ENCODE results near the gene NANOS2. TPM values are rescaled to one million over a fixed set of nuclear protein-coding genes. Genes with fewer than 3 reads are reported as not detected.

Gene NANOS2
- total and polyA plus RNA-seq, 9 of the 15 experiments (the other 6 are each of a cell fraction or from before 2014, with no cell fraction given): not detected

DNA sequence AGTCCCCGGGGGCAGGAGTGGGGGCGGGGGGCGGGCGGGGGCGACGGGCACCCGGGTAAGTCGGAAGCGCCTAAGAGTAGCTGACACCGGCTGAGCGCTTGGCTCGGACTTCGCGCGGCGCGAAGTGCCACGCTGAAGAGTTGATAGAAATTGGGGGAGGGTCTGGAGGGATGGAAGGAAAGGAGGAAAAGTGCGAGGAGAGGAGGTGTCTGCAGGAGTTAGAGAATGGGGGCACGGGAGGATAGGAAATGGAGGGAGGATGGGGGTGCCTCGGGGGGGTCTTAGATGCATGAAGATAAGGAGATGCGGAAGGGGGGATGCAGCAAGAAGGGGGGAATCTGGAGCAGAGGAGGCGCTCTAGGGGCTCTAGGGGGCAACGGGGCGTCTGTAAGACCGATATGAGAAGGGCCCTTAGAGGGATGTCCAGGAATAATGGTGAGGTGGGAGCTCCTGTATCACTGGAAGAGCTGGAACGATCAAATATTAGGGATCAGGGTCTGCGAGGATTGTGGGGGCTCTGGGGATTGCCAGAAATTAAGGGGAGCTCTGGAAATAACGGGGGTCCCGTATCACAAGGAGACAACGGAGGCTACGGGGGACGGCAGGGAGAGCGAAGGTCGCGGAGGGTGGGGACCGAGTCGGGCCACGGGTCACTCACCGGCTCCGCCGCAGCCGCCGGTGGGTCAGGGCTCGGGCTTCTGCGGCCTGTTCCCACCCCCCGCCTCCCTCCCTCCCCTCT, 12.5 kb downstream of the NANOS2 start, which contains the start of gene MYPOP (continued):
- TF ChIP-seq, protein P1, sequence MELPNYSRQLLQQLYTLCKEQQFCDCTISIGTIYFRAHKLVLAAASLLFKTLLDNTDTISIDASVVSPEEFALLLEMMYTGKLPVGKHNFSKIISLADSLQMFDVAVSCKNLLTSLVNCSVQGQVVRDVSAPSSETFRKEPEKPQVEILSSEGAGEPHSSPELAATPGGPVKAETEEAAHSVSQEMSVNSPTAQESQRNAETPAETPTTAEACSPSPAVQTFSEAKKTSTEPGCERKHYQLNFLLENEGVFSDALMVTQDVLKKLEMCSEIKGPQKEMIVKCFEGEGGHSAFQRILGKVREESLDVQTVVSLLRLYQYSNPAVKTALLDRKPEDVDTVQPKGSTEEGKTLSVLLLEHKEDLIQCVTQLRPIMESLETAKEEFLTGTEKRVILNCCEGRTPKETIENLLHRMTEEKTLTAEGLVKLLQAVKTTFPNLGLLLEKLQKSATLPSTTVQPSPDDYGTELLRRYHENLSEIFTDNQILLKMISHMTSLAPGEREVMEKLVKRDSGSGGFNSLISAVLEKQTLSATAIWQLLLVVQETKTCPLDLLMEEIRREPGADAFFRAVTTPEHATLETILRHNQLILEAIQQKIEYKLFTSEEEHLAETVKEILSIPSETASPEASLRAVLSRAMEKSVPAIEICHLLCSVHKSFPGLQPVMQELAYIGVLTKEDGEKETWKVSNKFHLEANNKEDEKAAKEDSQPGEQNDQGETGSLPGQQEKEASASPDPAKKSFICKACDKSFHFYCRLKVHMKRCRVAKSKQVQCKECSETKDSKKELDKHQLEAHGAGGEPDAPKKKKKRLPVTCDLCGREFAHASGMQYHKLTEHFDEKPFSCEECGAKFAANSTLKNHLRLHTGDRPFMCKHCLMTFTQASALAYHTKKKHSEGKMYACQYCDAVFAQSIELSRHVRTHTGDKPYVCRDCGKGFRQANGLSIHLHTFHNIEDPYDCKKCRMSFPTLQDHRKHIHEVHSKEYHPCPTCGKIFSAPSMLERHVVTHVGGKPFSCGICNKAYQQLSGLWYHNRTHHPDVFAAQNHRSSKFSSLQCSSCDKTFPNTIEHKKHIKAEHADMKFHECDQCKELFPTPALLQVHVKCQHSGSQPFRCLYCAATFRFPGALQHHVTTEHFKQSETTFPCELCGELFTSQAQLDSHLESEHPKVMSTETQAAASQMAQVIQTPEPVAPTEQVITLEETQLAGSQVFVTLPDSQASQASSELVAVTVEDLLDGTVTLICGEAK (IDR thresholded peaks at IDR 0.05): peak; percentile 63
- TF ChIP-seq, protein P1 (CRISPR knock-in tag; IDR thresholded peaks at IDR 0.05): no peak
- TF ChIP-seq DPF2 (IDR thresholded peaks at IDR 0.05) (peak; percentile 26; the same call in 1 of the 2 replicates), HDAC1 (IDR thresholded peaks at IDR 0.05) (0 out of 4 replicates have a peak, but pooled peaks of 1 of the 2 experiments have one; percentile 31), BCOR (IDR thresholded peaks at IDR 0.05) (peak; percentile 30; the same call in 1 of the 2 replicates), SRF (CRISPR knock-in tag; IDR thresholded peaks at IDR 0.05) (0 out of 4 replicates have a peak, but pooled peaks of 1 of the 2 experiments have one; percentile 5), ZNF778 (CRISPR knock-in tag; IDR thresholded peaks at IDR 0.05) (no peak), SMAD4 (CRISPR knock-in tag; conservative IDR thresholded peaks at IDR 0.05) (no peak), BHLHE40 (IDR thresholded peaks at IDR 0.05; ENCODE audit: low read length) (no peak), BDP1 (IDR thresholded peaks at IDR 0.05; ENCODE audit: insufficient read depth, insufficient read length) (no peak), POLR2G (IDR thresholded peaks at IDR 0.05; ENCODE audit: low read depth, low read length) (peak; percentile 64; the same call in 1 of the 2 replicates), SMARCE1 (IDR thresholded peaks at IDR 0.05) (peak; percentile 34; the same call in 1 of the 2 replicates), ZBTB7A (IDR thresholded peaks at IDR 0.05; ENCODE audit: borderline replicate concordance, control insufficient read depth, low read depth, low read length) (peak; percentile 91), ARID1B (IDR thresholded peaks at IDR 0.05) (0 out of 2 replicates have a peak, but pooled peaks have one; percentile 32), RBM22 (IDR thresholded peaks at IDR 0.05; ENCODE audit: low read depth, low read length, poor library complexity, severe bottlenecking) (no peak)
- TF ChIP-seq, protein P2, sequence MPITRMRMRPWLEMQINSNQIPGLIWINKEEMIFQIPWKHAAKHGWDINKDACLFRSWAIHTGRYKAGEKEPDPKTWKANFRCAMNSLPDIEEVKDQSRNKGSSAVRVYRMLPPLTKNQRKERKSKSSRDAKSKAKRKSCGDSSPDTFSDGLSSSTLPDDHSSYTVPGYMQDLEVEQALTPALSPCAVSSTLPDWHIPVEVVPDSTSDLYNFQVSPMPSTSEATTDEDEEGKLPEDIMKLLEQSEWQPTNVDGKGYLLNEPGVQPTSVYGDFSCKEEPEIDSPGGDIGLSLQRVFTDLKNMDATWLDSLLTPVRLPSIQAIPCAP (CRISPR knock-in tag; IDR thresholded peaks at IDR 0.05; ENCODE audit: borderline replicate concordance): no peak
- TF ChIP-seq, protein P3, sequence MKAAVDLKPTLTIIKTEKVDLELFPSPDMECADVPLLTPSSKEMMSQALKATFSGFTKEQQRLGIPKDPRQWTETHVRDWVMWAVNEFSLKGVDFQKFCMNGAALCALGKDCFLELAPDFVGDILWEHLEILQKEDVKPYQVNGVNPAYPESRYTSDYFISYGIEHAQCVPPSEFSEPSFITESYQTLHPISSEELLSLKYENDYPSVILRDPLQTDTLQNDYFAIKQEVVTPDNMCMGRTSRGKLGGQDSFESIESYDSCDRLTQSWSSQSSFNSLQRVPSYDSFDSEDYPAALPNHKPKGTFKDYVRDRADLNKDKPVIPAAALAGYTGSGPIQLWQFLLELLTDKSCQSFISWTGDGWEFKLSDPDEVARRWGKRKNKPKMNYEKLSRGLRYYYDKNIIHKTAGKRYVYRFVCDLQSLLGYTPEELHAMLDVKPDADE (conservative IDR thresholded peaks at IDR 0.05; ENCODE audit: control insufficient read depth, low read depth, low read length): peak; percentile 48; the same call in 1 of the 2 replicates

All from K562 (cell line).